GM18519 (cell line): Measurements from ENCODE around the gene ZNF578.
"Not testable (repeated sequence)": the region's sequence is repeated elsewhere in the genome, so short reads cannot be mapped to it uniquely, and the experiment has no call there.

Source experiments
- ATAC-seq: cut with Tn5 transposase; IDR thresholded peaks from one replicate; pipeline ENCODE4 v1.9.1; 2021; ENCODE audit warnings: mild to moderate bottlenecking, moderate library complexity; ENCODE audit not compliant: unreplicated experiment, low FRiP score

The ZNF578 gene

DNA sequence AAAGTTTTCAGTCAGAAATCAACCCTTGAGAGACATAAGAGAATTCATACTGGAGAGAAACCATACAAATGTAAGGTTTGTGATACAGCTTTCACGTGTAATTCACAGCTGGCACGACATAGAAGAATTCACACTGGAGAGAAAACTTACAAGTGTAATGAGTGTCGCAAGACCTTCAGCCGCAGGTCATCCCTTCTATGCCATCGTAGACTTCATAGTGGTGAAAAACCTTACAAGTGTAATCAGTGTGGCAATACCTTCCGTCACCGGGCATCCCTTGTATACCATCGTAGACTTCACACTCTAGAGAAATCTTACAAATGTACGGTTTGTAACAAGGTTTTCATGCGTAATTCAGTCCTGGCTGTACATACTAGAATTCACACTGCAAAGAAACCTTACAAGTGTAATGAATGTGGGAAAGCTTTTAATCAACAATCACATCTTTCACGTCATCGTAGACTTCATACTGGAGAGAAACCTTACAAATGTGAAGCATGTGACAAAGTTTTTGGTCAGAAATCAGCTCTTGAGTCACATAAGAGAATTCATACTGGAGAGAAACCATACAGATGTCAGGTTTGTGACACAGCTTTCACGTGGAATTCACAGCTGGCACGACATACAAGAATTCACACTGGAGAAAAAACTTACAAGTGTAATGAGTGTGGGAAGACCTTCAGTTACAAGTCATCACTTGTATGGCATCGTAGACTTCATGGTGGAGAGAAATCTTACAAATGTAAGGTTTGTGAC, 101.0 kb downstream of the ZNF578 start:
- no peak for ATAC-seq

DNA sequence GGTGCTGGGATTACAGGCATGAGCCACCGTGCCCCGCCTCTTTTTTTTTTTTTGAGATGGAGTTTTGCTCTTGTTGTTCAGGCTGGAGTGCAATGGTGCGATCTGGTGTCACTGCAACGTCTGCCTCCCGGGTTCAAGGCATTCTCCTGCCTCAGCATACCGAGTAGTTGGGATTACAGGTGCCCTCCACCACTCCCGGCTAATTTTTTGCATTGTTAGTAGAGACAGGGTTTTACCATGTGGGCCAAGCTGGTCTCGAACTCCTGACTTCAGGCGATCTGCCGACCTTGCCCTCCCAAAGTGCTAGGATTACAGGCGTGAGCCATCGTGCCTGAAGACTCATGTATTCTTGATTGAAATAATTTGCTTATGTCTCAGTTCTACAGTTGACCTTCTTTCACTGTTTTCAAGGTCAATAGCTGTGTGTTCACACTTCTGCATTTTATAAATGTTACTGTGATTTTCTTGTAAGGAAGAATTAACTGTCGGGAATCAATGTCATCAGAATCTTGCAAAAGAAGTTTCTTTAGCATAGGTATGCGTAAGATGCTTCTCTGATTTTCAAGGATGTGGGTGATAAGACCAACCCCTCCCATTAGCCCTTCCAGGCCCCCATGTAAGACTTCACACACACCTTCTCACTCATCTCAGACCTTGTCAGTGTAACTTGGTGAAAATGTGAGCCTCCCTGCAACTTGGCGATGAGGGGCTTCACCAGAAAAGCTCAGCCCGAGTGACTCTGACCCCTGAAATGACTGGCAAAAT, 104.1 kb downstream of the ZNF578 start:
- ATAC-seq: no peak

DNA sequence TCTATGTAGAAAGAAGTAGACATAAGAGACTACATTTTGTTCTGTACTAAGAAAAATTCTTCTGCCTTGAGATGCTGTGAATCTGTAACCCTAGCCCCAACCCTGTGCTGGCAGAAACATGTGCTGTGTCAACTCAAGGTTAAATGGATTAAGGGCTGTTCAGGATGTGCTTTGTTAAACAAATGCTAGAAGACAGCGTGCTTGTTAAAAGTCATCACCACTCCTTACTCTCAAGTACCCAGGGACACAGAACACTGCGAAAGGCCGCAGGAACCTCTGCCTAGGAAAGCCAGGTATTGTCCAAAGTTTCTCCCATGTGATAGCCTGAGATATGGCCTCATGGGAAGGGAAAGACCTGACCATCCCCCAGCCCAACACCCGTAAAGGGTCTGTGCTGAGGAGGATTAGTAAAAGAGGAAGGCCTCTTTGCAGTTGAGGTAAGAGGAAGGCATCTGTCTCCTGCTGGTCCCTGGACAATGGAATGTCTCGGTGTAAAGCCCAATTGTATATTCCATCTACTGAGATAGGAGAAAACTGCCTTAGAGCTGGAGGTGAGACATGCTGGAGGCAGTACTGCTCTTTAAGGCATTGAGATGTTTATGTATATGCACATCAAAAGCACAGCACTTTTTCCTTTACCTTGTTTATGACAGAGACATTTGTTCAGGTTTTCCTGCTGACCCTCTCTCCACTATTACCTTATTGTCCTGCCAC, 105.5 kb downstream of the ZNF578 start:
- ATAC-seq: not testable (repeated sequence)

DNA sequence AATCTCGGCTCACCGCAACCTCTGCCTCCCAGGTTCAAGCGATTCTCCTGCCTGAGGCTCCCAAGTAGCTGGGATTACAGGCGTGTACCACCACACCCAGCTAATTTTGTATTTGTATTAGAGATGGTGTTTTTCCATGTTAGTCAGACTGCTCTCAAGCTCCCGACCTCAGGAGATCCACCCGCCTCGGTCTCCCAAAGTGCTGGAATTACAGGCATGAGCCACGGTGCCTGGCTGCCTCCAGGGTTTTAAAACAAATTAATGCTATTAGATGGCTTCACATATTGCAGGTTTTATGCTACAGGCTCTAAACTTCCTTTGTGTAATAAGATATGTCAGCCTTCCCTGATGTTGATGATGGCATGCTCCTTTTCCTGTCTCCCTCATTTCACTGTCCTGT, 108.3 kb downstream of the ZNF578 start:
- ATAC-seq: not testable (repeated sequence)
